NCI-H2107 treated with DMSO at 0.1 percent for 48 hours (cell line): ENCODE data around the gene GALNTL6.
"Not testable (repeated sequence)": the region's sequence is repeated elsewhere in the genome, so short reads cannot be mapped to it uniquely, and the experiment has no call there.

Source experiments
- DNase-seq: peaks from one replicate; lab custom pipeline; 2025; ENCODE audit not compliant: unreplicated experiment; lab: John Stamatoyannopoulos, UW

Gene GALNTL6

DNA sequence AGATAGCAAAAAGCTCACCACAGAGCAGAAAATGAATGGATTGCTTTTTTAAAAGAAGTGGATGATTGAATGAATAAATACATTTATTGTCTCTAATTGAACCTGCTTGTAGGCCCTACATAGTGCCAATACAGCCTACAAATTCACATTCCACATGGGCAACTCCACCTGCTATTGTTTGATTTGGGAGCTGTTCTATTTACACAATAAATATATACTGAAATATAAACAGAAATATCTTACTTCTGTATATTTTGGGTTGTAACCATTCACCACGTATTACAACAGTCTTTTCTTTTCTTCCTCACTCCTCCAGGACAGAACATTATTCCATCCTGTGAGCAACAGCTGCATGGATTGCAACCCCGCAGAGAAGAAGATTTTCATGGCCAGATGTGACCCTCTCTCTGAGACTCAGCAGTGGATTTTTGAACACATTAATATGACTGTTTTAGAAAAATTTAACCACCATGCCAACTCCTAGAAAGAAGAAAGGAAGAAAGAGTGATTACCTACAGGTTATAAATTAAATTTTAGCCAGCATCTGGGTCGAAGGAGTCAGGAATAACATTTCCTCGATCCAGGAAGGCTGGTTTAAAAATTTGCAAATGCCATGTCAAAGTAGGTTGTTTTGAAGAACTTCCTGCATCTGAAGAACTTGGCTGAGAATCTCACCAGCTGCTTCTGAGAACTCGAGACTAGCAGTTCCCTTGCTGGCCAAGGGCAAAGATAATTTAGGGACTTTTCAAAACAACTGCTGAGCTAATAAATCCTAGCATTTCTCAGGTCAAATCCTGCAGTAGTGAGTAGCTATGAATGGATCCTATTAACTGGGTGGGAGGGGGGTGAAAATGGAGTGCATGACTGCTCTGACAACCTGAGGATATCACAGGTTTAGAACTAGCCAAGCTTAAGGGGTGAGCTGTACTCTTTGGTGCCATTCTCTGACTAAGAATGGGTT is 1226.7 kb downstream of the GALNTL6 start:
- no peak for DNase-seq

DNA sequence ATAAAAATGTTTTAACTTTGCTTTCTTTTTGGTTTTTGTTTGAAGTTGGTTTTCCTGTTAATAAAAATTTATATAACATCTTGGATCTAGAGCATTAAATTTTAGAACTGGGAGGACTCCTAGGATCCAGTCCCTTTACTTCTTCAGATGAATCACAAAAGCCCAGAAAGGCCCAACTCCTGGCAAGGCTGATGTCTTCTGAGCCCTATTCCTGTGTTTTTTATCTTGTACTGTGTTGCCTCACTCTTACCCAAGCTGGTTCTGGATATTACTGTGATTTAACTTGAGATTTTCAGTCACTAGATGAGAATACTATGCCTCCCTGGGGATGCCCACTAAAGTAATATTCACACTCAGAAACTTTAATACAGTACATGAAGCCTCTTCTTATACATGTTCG is 1228.3 kb downstream of the GALNTL6 start:
- no peak for DNase-seq

DNA sequence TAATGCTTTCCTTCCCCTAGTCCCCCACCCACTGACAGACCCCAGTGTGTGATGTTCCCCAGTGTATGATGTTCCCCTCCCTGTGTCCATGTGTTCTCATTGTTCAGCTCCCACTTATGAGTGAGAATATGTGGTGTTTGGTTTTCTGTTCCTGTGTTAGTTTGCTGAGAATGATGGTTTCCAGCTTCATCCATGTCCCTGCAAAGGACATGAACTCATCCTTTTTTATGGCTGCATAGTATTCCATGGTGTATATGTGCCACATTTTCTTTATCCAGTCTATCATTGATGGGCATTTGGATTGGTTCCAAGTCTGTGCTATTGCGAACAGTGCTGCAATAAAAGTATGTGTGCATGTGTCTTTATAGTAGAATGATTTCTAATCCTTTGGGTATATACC is 1228.9 kb downstream of the GALNTL6 start:
- DNase-seq = not testable (repeated sequence)

DNA sequence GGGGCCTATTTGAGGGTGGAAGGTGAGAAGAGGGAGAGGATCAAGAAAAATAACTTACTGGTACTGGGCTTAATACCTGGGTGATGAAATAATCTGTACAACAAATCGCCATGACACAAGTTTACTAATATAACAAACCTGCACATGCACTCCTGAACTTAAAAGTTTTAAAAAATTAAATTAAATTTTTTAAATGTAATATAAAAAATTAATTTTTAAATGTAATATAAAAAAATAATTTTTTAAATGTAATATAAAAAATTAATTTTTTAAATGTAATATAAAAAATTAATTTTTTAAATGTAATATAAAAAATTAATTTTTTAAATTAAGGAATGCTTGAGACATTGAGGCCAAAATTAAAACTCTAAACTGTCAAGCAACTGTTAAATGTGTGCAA is 1231.1 kb downstream of the GALNTL6 start:
- no peak for DNase-seq

DNA sequence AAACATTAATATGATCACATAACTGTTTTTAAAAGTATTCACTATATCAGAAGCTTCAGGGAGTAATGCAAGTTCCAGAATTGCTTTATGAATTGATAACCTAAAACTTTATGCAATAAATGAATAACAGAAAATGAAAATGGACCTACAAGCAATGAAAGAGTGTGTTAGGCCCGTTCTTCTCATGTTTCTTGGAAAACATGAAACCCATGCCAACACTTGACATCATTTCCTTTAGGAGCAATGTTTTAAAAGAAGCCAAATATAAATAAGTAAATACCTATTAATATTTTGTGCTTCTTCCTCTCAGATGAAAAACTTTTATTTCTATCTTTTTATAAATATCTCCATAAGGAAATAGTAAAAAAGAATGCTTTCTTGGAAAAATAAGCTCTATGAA is 1232.4 kb downstream of the GALNTL6 start:
- no peak for DNase-seq

DNA sequence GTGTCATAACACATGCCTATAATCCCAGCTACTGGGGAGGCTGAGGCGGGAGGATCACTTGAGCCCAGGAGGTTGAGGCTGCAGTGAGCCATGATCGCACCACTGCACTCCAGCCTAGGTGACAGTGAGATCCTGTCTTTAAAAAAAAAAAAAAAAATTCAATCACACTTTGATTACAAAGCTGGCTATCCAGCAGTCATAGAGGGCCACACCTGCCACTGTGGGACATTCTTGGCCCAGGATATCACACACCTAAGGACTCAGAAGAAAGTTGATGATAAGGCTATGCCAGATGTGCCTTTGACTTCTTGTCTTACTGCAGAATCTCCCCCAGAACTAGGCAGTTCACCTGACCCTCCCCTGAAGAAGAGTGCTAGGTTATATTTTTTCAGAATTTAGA is 1232.9 kb downstream of the GALNTL6 start:
- DNase-seq = no peak

DNA sequence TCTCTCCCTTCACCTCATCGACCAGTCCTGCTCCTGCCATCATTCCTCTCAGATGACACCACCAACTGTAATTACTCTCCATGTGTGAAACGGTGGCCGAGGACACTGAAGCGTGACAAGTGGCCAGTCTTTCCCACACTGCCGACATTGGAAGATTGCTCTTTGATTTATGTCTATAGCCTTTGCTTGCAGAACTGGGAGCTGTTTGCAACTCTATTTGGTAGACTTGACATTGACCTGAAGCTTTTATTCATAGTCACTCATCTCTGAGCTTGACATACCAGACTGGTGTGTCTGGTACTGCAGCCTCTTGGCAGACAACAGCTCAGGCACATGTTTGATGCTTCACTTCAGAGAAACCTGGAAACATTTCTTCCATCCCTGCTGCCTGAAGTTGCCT is 1233.6 kb downstream of the GALNTL6 start:
- DNase-seq = peak; percentile 73

DNA sequence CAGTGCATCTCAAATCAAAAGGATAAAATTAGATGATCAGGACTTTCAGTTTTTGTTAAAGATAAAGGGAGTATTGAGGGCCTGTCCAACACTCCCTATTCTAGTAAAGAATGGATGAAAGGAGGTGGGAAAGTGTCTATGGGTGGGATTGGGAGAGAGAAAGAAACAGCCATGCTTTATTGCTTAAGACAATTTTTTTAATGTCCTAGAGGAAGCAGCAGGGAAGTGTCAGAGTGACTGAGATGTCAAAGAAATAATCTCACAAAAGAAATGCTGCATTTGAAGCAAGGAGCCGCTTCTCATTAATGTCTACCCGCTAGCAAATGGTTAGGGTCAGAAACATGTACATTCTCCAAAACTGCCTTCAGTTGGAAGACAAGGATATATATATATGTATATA is 1238.0 kb downstream of the GALNTL6 start:
- no peak for DNase-seq

DNA sequence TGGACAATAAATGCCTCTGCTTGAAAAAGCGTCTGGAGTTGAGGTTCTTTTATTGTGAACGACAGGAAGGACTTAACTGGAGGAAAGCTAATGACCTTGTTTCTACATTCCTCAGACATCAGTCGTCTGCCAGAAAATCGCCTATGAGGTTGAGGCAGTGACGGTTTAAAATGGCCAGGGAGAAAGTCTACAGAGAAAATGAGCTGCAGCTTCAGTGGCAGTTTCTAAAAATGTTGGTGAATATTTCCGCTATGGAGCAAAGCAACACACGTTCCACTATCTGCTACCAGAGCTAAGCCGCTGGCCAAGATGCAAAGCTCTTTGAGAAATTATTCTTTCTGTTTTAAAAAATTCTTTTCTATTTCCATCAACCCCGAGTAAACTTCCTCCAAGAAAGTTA is 1238.5 kb downstream of the GALNTL6 start:
- no peak for DNase-seq

DNA sequence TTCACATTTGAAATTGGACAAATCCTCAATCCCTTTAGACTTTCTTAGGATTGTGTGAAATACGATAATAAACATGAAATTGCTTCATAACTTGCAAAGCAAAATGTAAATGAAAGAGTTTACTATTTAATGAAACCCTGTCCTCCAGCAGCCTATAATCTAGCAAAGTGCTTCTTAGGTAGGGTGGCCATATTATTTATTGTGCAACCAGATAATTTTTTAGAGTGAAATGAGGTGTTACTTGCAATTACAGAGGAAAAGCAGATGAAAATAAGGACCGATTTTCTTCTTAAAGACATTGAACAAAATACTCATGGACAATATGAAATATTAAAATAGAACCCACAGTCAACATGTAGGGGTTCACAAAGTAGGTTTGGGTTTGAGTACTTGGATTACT is 1239.2 kb downstream of the GALNTL6 start:
- DNase-seq = no peak

DNA sequence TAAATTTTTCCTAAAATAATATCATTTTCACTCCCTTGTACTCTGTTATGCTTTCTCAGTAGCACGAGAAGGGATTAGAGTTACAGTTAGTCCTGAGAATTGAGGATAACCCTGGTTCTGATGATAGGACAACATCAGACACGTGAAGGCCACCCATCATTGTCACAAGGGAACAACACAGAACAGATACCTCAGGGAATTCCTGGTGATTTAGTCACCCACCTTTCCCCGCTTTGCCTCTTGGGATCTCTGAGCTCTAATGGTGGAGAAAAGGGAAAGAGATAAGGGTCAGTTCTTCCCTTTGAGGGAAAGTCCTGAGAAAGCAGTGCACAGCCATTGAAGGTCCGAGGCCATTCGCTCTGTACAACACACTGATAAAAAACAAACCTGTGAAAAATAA is 1243.1 kb downstream of the GALNTL6 start:
- no peak for DNase-seq

DNA sequence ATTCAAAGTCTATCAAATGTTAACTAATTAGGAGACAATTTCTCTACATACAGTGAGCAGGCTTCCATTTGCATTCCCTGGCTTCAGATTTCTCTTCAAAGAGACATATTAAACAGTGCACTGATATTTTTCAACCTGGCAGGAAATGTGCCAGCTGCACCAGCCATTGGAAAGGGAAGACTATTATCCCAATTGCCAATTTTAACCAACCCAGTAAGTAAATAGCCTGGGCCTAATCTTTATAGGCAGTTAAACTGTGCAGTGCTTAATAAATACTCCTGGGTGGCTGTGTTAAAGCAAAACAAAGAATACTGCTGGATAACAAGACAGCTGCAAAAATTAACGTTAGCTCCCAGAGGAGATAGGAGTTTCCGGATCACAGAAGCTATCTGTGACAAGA is 1243.5 kb downstream of the GALNTL6 start:
- no peak for DNase-seq

DNA sequence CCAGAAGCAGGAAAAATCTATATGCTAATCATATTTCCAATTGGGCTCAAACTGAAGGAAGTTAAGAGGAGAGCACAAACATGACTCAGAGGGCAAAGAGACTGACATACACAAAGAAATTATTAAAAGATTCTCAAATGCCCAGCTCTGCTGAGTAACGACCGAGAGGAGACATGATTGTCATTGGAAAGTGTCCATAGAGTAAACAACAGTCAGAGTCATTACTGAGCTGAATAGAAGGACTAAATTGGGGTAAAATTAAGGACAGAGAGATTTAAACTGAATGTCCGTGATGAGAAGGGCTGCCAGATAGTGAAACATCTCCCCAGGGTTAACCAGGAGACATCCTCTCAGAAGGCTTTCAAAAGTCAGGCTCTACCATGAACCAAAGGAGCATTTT is 1244.2 kb downstream of the GALNTL6 start:
- no peak for DNase-seq

DNA sequence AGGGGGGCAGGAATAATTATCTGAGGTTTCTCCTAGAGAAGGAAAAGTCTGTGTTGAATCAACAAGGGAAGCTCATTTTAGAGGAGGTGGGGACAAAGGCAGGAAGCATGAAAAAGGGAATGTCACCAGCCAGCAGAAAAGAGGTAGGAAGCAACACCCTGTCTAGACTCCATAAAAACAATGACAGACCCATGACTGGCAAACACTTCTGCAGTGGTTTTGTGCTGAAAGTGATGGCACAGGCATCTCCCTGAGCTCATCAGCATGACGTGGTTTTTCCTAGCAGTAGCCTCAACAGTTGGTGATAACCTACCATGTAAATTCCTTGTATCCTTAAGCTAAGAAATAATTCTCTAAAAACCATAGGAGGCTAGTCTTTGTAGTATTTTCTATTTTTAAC is 1244.7 kb downstream of the GALNTL6 start:
- DNase-seq = no peak

DNA sequence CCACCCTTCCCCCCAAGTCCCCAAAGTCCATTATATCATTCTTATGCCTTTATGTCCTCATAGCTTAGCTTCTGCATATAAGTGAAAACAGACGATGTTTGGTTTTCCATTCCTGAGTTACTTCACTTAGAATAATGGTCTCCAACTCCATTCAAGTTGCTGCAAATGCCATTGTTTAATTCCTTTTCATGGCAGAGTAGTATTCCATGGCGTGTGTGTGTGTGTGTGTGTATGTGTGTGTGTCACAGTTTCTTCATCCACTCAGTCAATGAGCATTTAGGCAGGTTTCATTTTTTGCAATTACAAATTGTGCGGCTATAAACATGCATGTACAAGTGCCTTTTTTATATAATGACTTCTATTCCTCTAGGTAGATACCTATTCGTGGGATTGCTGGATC is 1248.0 kb downstream of the GALNTL6 start:
- no peak for DNase-seq

DNA sequence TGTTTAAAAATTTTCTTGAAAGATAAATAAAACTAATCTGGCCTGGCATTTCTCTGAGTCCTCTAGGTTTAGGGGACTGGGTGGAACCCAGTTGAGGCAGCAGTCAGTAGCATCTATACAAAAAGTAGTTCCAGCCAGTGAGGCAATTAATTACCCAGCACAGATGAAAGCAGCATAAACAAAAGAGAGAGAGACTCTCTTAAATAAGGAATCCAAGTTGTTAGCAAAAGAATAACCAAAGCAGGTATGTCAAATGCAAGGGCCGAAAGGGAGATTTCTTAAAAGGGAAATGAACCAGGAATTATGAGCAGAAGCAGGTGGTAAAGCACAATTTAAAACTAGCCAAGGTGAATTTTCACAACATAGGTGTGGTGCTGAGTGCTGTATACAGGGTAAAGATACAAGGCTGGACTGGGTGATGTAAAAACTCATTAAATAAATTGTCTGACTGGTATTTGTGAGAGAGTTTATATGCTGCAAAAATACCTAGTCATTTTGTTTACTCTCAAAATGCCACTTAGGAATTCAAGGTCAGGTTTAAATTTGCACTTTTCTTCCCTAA is 1260.8 kb downstream of the GALNTL6 start:
- no peak for DNase-seq

DNA sequence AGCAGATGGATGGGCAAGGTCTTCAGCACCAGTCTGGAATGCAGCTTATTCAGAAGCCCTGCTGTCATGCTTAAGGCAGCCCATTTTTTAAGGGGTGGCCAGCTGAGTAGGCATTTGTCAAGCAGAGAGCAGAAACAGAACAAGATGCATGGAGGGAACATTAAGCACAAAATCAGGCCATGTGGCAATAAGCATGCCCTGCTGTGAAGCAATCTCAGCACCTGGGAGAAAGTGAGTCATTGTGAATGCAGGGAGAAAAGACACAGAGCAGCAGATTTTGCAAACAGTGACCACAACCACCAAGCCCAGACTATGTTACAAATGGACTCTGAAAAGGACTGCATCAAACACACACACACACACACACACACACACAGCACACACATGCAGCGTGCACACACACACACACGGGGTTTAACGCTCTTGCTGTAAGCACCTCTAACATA is 1261.3 kb downstream of the GALNTL6 start:
- peak; percentile 32 for DNase-seq

DNA sequence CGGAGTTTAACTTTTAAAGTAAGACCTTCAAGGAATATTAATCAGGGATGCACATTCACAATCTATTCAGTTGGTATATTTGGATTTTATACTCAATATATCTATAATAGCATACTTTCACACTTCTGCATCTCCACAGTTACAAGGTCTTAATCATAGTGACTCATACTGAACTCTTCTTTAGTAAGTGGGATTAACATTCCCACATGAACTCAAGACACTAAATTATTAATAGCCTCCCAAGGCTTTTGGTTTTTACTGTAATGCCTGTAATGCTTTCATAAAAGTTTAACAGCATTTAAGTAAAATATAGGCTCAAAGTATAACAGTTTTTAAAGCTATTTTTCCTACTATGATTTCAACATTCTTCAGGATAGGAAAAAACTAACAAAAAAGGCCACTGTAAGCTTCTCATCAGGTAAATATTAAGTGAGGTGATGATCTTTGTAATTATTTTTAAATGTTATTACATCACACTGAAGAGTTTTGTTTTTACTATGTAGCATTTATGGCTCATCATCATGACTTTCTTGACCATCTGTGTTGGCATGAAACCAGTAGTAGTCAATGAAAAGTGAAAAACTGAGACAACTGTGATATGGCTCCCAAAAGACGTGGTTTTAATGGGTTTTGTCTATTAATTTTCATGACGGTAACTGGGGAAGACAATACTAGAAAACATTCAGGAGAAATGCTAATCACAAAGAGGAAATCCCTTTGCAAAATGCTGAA is 1263.9 kb downstream of the GALNTL6 start:
- DNase-seq = no peak

DNA sequence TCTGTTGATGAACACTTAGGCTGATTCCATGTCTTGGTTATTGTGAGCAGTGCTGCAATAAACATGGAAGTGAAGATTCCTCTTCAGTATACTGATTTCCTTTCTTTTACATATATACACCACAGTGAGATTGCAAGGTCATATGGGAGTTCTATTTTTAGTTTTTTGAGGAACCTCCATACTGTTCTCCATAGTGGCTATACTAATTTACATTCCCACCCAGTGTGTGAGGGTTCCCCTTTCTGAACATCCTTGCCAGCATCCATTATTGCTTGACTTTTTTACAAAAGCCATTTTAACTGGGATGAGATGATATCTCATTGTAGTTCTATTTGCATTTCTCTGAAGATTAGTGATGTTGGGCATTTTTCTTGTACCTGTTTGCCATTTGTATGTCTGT is 1274.9 kb downstream of the GALNTL6 start:
- DNase-seq = no peak
